ENCODE results near the gene SOX4. TPM values are rescaled to one million over a fixed set of nuclear protein-coding genes. Genes with fewer than 3 reads are reported as not detected.
A peak's percentile ranks its signal among the peaks of the same experiment; 100 is the strongest.

Gene SOX4
- total and polyA plus RNA-seq, 2 donors from 2014 or later, result 5.5 to 36.5 TPM

DNA sequence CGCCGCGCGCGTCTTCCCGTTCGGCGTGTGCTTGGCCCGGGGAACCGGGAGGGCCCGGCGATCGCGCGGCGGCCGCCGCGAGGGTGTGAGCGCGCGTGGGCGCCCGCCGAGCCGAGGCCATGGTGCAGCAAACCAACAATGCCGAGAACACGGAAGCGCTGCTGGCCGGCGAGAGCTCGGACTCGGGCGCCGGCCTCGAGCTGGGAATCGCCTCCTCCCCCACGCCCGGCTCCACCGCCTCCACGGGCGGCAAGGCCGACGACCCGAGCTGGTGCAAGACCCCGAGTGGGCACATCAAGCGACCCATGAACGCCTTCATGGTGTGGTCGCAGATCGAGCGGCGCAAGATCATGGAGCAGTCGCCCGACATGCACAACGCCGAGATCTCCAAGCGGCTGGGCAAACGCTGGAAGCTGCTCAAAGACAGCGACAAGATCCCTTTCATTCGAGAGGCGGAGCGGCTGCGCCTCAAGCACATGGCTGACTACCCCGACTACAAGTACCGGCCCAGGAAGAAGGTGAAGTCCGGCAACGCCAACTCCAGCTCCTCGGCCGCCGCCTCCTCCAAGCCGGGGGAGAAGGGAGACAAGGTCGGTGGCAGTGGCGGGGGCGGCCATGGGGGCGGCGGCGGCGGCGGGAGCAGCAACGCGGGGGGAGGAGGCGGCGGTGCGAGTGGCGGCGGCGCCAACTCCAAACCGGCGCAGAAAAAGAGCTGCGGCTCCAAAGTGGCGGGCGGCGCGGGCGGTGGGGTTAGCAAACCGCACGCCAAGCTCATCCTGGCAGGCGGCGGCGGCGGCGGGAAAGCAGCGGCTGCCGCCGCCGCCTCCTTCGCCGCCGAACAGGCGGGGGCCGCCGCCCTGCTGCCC lies 1.1 kb downstream of the SOX4 start:
- peak; percentile 54 to 91 (median 57) for DNase-seq
- Histone ChIP-seq H3K9me3 (ENCODE audit: control insufficient read depth in 2 of 3, insufficient read depth in 1 of 3, low read length in 3 of 3) (no peaks in the 10 kb centered on the region), H3K9ac (ENCODE audit: low read length in 3 of 3) (peak overlapping the region; percentile 91 to 99 (median 93)), H3K27ac (ENCODE audit: low read depth in 2 of 2, low read length in 2 of 2) (peak overlapping the region; percentile 90 to 96), H3K27me3 (ENCODE audit: control insufficient read depth, insufficient read depth, low read length) (no peaks in the 10 kb centered on the region), H3K4me1 (ENCODE audit: control insufficient read depth in 2 of 3, insufficient read depth in 2 of 3, low read depth in 1 of 3, low read length in 3 of 3) (peaks cover 0 to 7% (median 3%) of the 10 kb centered on the region in 3 donors), H3K36me3 (ENCODE audit: control insufficient read depth in 2 of 3, insufficient read depth in 3 of 3, low read length in 3 of 3) (no peaks in the 10 kb centered on the region), H3K4me3 (ENCODE audit: low read length in 3 of 3) (peak overlapping the region; percentile 86 to 99 (median 88))
- intact Hi-C loops (cut with DNase I), result loop anchor here (5.0 kb wide), 1 partner anchor 453 kb away; no protein-coding TSS in a partner anchor
- TF ChIP-seq, protein P1, sequence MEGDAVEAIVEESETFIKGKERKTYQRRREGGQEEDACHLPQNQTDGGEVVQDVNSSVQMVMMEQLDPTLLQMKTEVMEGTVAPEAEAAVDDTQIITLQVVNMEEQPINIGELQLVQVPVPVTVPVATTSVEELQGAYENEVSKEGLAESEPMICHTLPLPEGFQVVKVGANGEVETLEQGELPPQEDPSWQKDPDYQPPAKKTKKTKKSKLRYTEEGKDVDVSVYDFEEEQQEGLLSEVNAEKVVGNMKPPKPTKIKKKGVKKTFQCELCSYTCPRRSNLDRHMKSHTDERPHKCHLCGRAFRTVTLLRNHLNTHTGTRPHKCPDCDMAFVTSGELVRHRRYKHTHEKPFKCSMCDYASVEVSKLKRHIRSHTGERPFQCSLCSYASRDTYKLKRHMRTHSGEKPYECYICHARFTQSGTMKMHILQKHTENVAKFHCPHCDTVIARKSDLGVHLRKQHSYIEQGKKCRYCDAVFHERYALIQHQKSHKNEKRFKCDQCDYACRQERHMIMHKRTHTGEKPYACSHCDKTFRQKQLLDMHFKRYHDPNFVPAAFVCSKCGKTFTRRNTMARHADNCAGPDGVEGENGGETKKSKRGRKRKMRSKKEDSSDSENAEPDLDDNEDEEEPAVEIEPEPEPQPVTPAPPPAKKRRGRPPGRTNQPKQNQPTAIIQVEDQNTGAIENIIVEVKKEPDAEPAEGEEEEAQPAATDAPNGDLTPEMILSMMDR (IDR thresholded peaks at IDR 0.05; ENCODE audit: borderline replicate concordance, extremely low read depth, insufficient read depth), result no peak
- FAIRE-seq, result no peak

DNA sequence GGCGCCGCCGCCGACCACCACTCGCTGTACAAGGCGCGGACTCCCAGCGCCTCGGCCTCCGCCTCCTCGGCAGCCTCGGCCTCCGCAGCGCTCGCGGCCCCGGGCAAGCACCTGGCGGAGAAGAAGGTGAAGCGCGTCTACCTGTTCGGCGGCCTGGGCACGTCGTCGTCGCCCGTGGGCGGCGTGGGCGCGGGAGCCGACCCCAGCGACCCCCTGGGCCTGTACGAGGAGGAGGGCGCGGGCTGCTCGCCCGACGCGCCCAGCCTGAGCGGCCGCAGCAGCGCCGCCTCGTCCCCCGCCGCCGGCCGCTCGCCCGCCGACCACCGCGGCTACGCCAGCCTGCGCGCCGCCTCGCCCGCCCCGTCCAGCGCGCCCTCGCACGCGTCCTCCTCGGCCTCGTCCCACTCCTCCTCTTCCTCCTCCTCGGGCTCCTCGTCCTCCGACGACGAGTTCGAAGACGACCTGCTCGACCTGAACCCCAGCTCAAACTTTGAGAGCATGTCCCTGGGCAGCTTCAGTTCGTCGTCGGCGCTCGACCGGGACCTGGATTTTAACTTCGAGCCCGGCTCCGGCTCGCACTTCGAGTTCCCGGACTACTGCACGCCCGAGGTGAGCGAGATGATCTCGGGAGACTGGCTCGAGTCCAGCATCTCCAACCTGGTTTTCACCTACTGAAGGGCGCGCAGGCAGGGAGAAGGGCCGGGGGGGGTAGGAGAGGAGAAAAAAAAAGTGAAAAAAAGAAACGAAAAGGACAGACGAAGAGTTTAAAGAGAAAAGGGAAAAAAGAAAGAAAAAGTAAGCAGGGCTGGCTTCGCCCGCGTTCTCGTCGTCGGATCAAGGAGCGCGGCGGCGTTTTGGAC lies 2.0 kb downstream of the SOX4 start:
- Histone ChIP-seq H3K27ac (ENCODE audit: low read depth in 2 of 2, low read length in 2 of 2) (peak overlapping the region; percentile 90 to 96), H3K9me3 (ENCODE audit: control insufficient read depth in 2 of 3, insufficient read depth in 1 of 3, low read length in 3 of 3) (no peaks in the 10 kb centered on the region), H3K4me1 (ENCODE audit: control insufficient read depth in 2 of 3, insufficient read depth in 2 of 3, low read depth in 1 of 3, low read length in 3 of 3) (peaks cover 0 to 7% (median 3%) of the 10 kb centered on the region in 3 donors), H3K9ac (ENCODE audit: low read length in 3 of 3) (peak overlapping the region; percentile 44 to 85 (median 62)), H3K4me3 (ENCODE audit: low read length in 3 of 3) (peak overlapping the region; percentile 60 to 88 (median 72)), H3K27me3 (ENCODE audit: control insufficient read depth, insufficient read depth, low read length) (no peaks in the 10 kb centered on the region), H3K36me3 (ENCODE audit: control insufficient read depth in 2 of 3, insufficient read depth in 3 of 3, low read length in 3 of 3) (no peaks in the 10 kb centered on the region)
- DNase-seq (peak; percentile 33 to 81 (median 37)), FAIRE-seq (no peak)
- TF ChIP-seq, protein P1 (IDR thresholded peaks at IDR 0.05; ENCODE audit: borderline replicate concordance, extremely low read depth, insufficient read depth), result no peak
- intact Hi-C loops (cut with DNase I), result loop anchor here (5.0 kb wide), 1 partner anchor 452 kb away; no protein-coding TSS in a partner anchor

DNA sequence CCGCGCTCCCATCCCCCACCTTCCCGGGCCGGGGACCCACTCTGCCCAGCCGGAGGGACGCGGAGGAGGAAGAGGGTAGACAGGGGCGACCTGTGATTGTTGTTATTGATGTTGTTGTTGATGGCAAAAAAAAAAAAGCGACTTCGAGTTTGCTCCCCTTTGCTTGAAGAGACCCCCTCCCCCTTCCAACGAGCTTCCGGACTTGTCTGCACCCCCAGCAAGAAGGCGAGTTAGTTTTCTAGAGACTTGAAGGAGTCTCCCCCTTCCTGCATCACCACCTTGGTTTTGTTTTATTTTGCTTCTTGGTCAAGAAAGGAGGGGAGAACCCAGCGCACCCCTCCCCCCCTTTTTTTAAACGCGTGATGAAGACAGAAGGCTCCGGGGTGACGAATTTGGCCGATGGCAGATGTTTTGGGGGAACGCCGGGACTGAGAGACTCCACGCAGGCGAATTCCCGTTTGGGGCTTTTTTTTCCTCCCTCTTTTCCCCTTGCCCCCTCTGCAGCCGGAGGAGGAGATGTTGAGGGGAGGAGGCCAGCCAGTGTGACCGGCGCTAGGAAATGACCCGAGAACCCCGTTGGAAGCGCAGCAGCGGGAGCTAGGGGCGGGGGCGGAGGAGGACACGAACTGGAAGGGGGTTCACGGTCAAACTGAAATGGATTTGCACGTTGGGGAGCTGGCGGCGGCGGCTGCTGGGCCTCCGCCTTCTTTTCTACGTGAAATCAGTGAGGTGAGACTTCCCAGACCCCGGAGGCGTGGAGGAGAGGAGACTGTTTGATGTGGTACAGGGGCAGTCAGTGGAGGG lies 2.8 kb downstream of the SOX4 start:
- DNase-seq, result peak; percentile 84 to 94 (median 93)
- intact Hi-C loops (cut with DNase I), result loop anchor here (5.0 kb wide), 1 partner anchor 451 kb away; no protein-coding TSS in a partner anchor
- FAIRE-seq, result no peak

More for the DNA sequence above, 2.8 kb downstream of the SOX4 start:
- TF ChIP-seq, protein P1 (IDR thresholded peaks at IDR 0.05; ENCODE audit: borderline replicate concordance, extremely low read depth, insufficient read depth), result peak; percentile 2
- Histone ChIP-seq H3K4me1 (ENCODE audit: control insufficient read depth in 2 of 3, insufficient read depth in 2 of 3, low read depth in 1 of 3, low read length in 3 of 3) (peaks cover 0 to 7% (median 3%) of the 10 kb centered on the region in 3 donors), H3K9ac (ENCODE audit: low read length in 3 of 3) (peak overlapping the region; percentile 44 to 85 (median 62)), H3K9me3 (ENCODE audit: control insufficient read depth in 2 of 3, insufficient read depth in 1 of 3, low read length in 3 of 3) (no peaks in the 10 kb centered on the region), H3K27ac (ENCODE audit: low read depth in 2 of 2, low read length in 2 of 2) (peak overlapping the region; percentile 90 to 96), H3K27me3 (ENCODE audit: control insufficient read depth, insufficient read depth, low read length) (no peaks in the 10 kb centered on the region), H3K36me3 (ENCODE audit: control insufficient read depth in 2 of 3, insufficient read depth in 3 of 3, low read length in 3 of 3) (no peaks in the 10 kb centered on the region), H3K4me3 (ENCODE audit: low read length in 3 of 3) (peak overlapping the region; percentile 60 to 83 (median 72))
